Nephron (organoid): ENCODE measurements around the gene SLC7A10.

Source experiments
- H3K27ac Mint-ChIP-seq, 3 experiments: 2 replicates each; pipeline ENCODE4 v1.8.0; 2020; ENCODE audit warnings: mixed read lengths in 3 of 3, mild to moderate bottlenecking in 2 of 3, moderate library complexity in 1 of 3
- H3K27me3 Mint-ChIP-seq: 2 replicates; pipeline ENCODE4 v1.8.0; 2021; ENCODE audit warnings: low read depth, mild to moderate bottlenecking, moderate library complexity, mixed read lengths
- H3K36me3 Mint-ChIP-seq: 2 replicates; pipeline ENCODE4 v1.8.0; 2020; ENCODE audit warnings: low read depth, mixed read lengths
- H3K4me1 Mint-ChIP-seq: 2 replicates; pipeline ENCODE4 v1.8.0; 2020; ENCODE audit warnings: mixed read lengths
- H3K4me3 Mint-ChIP-seq, 3 experiments: 2 replicates each; pipeline ENCODE4 v1.8.0; 2020; ENCODE audit warnings: mild to moderate bottlenecking in 3 of 3, mixed read lengths in 3 of 3, moderate library complexity in 2 of 3
- H3K9me3 Mint-ChIP-seq: 2 replicates; pipeline ENCODE4 v1.8.0; 2020; ENCODE audit warnings: mixed read lengths
- CTCF ChIP-seq, 3 experiments: fragments of 200-600 bp; sonication (generic); IDR thresholded peaks; one replicate each; pipeline ENCODE4 v1.5.0; 2021; ENCODE audit warnings: antibody characterized with exemption in 3 of 3; ENCODE audit not compliant: unreplicated experiment in 3 of 3

Gene SLC7A10

GRCh38 chr19:33225458-33225926 lies at the start of gene SLC7A10:
Gene SLC7A10, minus strand, starts transcription at chr19:33225850. Its CDS starts 147 bp downstream, at chr19:33225703.
- Mint-ChIP-seq H3K4me3 (peak within 1 kb of the TSS; percentile 56 to 76 (median 69)), H3K4me1 (peaks cover 5% of the 10 kb centered on the region), H3K9me3 (peaks cover 29% of the 10 kb centered on the region), H3K27me3 (peaks cover 83% of the 10 kb centered on the region), H3K36me3 (peaks cover 17% of the 10 kb centered on the region), H3K27ac (no peak within 1 kb of the TSS)
- TF ChIP-seq CTCF (IDR thresholded peaks at IDR 0.05; ENCODE audit: unreplicated experiment in 3 of 3) = no peak

GRCh38 chr19:33274663-33275558 lies 49.3 kb upstream of the SLC7A10 start:
- no peaks in the 10 kb centered on the region for H3K36me3 Mint-ChIP-seq
- H3K4me3 Mint-ChIP-seq = no peak overlapping the region
- peaks cover 20% of the 10 kb centered on the region for H3K4me1 Mint-ChIP-seq
- peak overlapping the region; percentile 66 to 75 (median 73) for H3K27ac Mint-ChIP-seq
- TF ChIP-seq CTCF (IDR thresholded peaks at IDR 0.05; ENCODE audit: unreplicated experiment in 3 of 3) = no peak
- H3K27me3 Mint-ChIP-seq = peaks cover 17% of the 10 kb centered on the region
- H3K9me3 Mint-ChIP-seq = no peaks in the 10 kb centered on the region

- no peaks in the 10 kb centered on the region for H3K36me3 Mint-ChIP-seq
- no peak for TF ChIP-seq CTCF (IDR thresholded peaks at IDR 0.05; ENCODE audit: unreplicated experiment in 3 of 3)
- no peaks in the 10 kb centered on the region for H3K9me3 Mint-ChIP-seq
- peak overlapping the region in 1 of 3 experiments; percentile 38 for H3K4me3 Mint-ChIP-seq
- peaks cover 17% of the 10 kb centered on the region for H3K27me3 Mint-ChIP-seq
- H3K4me1 Mint-ChIP-seq = peaks cover 20% of the 10 kb centered on the region
- peak overlapping the region; percentile 66 to 75 (median 73) for H3K27ac Mint-ChIP-seq
Measured at GRCh38 chr19:33273881-33274662, 48.4 kb upstream of the SLC7A10 start.

- Mint-ChIP-seq H3K36me3 (no peaks in the 10 kb centered on the region), H3K27ac (peak overlapping the region in 2 of 3 experiments; percentile 49 to 55), H3K4me1 (peaks cover 17% of the 10 kb centered on the region), H3K27me3 (peaks cover 17% of the 10 kb centered on the region), H3K9me3 (no peaks in the 10 kb centered on the region), H3K4me3 (peak overlapping the region in 1 of 3 experiments; percentile 32)
- TF ChIP-seq CTCF (IDR thresholded peaks at IDR 0.05; ENCODE audit: unreplicated experiment in 3 of 3) = no peak
Measured at GRCh38 chr19:33273065-33273736, 47.6 kb upstream of the SLC7A10 start.

GRCh38 chr19:33271246-33272021 lies 45.8 kb upstream of the SLC7A10 start:
- Mint-ChIP-seq H3K36me3 (no peaks in the 10 kb centered on the region), H3K9me3 (no peaks in the 10 kb centered on the region), H3K27me3 (peaks cover 14% of the 10 kb centered on the region), H3K27ac (no peak overlapping the region), H3K4me1 (peaks cover 15% of the 10 kb centered on the region), H3K4me3 (no peak overlapping the region)
- TF ChIP-seq CTCF (IDR thresholded peaks at IDR 0.05; ENCODE audit: unreplicated experiment in 3 of 3) = no peak
